Right lobe of liver (tissue), 4 donors: ENCODE measurements around the gene IL6R.

ENCODE experiments used
- CTCF ChIP-seq, 4 donors: fragments of 200-600 bp in 3 of 4; fragments of 450-650 bp in 1 of 4; IDR thresholded peaks; one replicate each; pipeline versions ENCODE4 v1.5.1 to v1.8.0; 2016 to 2022; ENCODE audit warnings: antibody characterized with exemption in 4 of 4, mild to moderate bottlenecking in 2 of 4
- POLR2A ChIP-seq: fragments of 450-650 bp; IDR thresholded peaks from one replicate; pipeline ENCODE4 v1.6.1; 2017; ENCODE audit warnings: antibody characterized with exemption, mild to moderate bottlenecking
- donor health status: DM: no; HTN: no; CAD: no.
- donor health status: DM: no; HTN: no; CAD: no.
- donor health status: DM: no; HTN: yes; CAD: no.

- TF ChIP-seq POLR2A (no peak), CTCF (IDR thresholded peaks at IDR 0.05) (no peak)
Observed at GRCh38 chr1:154448331-154448811, 43.2 kb downstream of the IL6R start.
